H1 (cell line): Measurements from ENCODE around the gene MPPE1. TPM values are rescaled to one million over a fixed set of nuclear protein-coding genes. Genes with fewer than 3 reads are reported as not detected.

Experiments
- CTCF ChIA-PET: fragments of 300-600 bp; sonication (Branson Sonifier 250); formaldehyde crosslinking; loops from one replicate; lab custom pipeline; 2021; ENCODE audit not compliant: partially characterized antibody; lab: Charles Lee
- POLR2A ChIA-PET: fragments of 300-600 bp; sonication (Branson Sonifier 250); formaldehyde crosslinking; loops from one replicate; lab custom pipeline; 2021; ENCODE audit warnings: inconsistent platforms; ENCODE audit not compliant: partially characterized antibody; lab: Charles Lee
- DNase-seq, 2 experiments: peaks; one replicate each; pipeline versions ENCODE4 v3.0.0 to v3.0.0-alpha.2; 2010 to 2022; ENCODE audit warnings: low spot score in 2 of 2, low read depth in 1 of 2, mixed read lengths in 1 of 2
- FAIRE-seq: peaks from 2 replicates; lab custom pipeline; 2011; peaks lifted over from hg19 to GRCh38; lab: Jason Lieb, UNC
- H2AFZ ChIP-seq: 2 replicates; pipeline ENCODE4 v1.8.1; 2012; ENCODE audit warnings: low read length, inconsistent platforms
- H2AK5ac ChIP-seq: 2 replicates; pipeline ENCODE4 v1.6.1; 2013; ENCODE audit warnings: low read depth, low read length
- H2BK120ac ChIP-seq: replicated peaks from 2 replicates; pipeline ENCODE3; 2013; ENCODE audit warnings: low read depth, low read length, inconsistent platforms
- H2BK12ac ChIP-seq: 2 replicates; pipeline ENCODE4 v1.6.1; 2013; ENCODE audit warnings: low read depth, low read length
- H2BK15ac ChIP-seq: 2 replicates; pipeline ENCODE4 v1.6.1; 2013; ENCODE audit warnings: low read length
- H2BK20ac ChIP-seq: 2 replicates; pipeline ENCODE4 v1.6.1; 2013; ENCODE audit warnings: low read length
- H2BK5ac ChIP-seq: 2 replicates; pipeline ENCODE4 v1.6.1; 2013; ENCODE audit warnings: low read depth, low read length
- H3K14ac ChIP-seq: 2 replicates; pipeline ENCODE4 v1.6.1; 2013; ENCODE audit warnings: inconsistent platforms; ENCODE audit not compliant: insufficient read length
- H3K18ac ChIP-seq: 2 replicates; pipeline ENCODE4 v1.6.1; 2013; ENCODE audit warnings: low read length; ENCODE audit errors: extremely low read depth
- H3K23ac ChIP-seq: 2 replicates; pipeline ENCODE4 v1.6.1; 2013; ENCODE audit warnings: inconsistent platforms; ENCODE audit not compliant: insufficient read length
- H3K23me2 ChIP-seq: 2 replicates; pipeline ENCODE4 v1.6.1; 2013; ENCODE audit warnings: low read depth, low read length
- H3K27ac ChIP-seq: 2 replicates; pipeline ENCODE4 v1.6.1; 2011; ENCODE audit warnings: low read depth, low read length, inconsistent platforms
- H3K27me3 ChIP-seq, 4 experiments: replicated peaks in 1 of 4; 1 replicate in 1 of 4; 2 replicates in 3 of 4; pipeline versions ENCODE4 v1.6.1 to v1.8.1; 2011 to 2013; ENCODE audit warnings: low read length in 3 of 4, mild to moderate bottlenecking in 3 of 4, inconsistent platforms in 2 of 4, mixed read lengths in 2 of 4, moderate library complexity in 1 of 4; ENCODE audit not compliant: control insufficient read depth in 3 of 4, insufficient read depth in 3 of 4; ENCODE audit errors: extremely low read depth in 1 of 4
- H3K36me3 ChIP-seq, 4 experiments: 2 replicates each; pipeline versions ENCODE4 v1.6.1 to v1.8.1; 2011 to 2013; ENCODE audit warnings: mild to moderate bottlenecking in 4 of 4, low read length in 3 of 4, moderate library complexity in 2 of 4, control low read depth in 1 of 4, inconsistent platforms in 1 of 4; ENCODE audit not compliant: insufficient read depth in 4 of 4, control insufficient read depth in 2 of 4
- H3K4ac ChIP-seq: replicated peaks from 2 replicates; pipeline ENCODE3; 2013; ENCODE audit warnings: low read length, low read depth, mixed read lengths, inconsistent platforms; ENCODE audit not compliant: insufficient read length
- H3K4me1 ChIP-seq, 4 experiments: replicated peaks in 1 of 4; 1 replicate in 1 of 4; 2 replicates in 3 of 4; pipeline versions ENCODE4 v1.6.1 to v1.8.1; 2011 to 2013; ENCODE audit warnings: low read length in 3 of 4, inconsistent platforms in 2 of 4, mixed read lengths in 1 of 4; ENCODE audit not compliant: insufficient read depth in 4 of 4, control insufficient read depth in 3 of 4
- H3K4me2 ChIP-seq, 2 experiments: 2 replicates each; pipeline versions ENCODE4 v1.6.1 to v1.8.1; 2011 to 2013; ENCODE audit warnings: low read depth in 2 of 2, low read length in 2 of 2, control low read depth in 1 of 2, inconsistent platforms in 1 of 2, mild to moderate bottlenecking in 1 of 2; ENCODE audit not compliant: insufficient read depth in 1 of 2
- H3K4me3 ChIP-seq, 4 experiments: fragments of 200-600, 300-600 bp in 1 of 4; sonication (generic), shearing (Covaris generic), sonication (Bioruptor Twin) in 1 of 4; 2 replicates each; pipeline versions ENCODE4 v1.5.1 to v1.8.1; 2011 to 2016; ENCODE audit warnings: low read length in 4 of 4, low read depth in 3 of 4, control low read depth in 2 of 4, inconsistent platforms in 2 of 4, mild to moderate bottlenecking in 2 of 4, mixed read lengths in 1 of 4, moderate library complexity in 1 of 4; ENCODE audit not compliant: insufficient read depth in 2 of 4; ENCODE audit errors: extremely low read depth in 1 of 4
- H3K56ac ChIP-seq: replicated peaks from 2 replicates; pipeline ENCODE3; 2013; ENCODE audit warnings: low read depth, mild to moderate bottlenecking, mixed read lengths, low read length, inconsistent platforms; ENCODE audit not compliant: insufficient read length
- H3K79me1 ChIP-seq: 2 replicates; pipeline ENCODE4 v1.6.1; 2013; ENCODE audit warnings: low read depth, low read length, control low read depth
- H3K79me2 ChIP-seq, 2 experiments: 2 replicates each; pipeline versions ENCODE4 v1.6.1 to v1.8.1; 2012 to 2013; ENCODE audit warnings: low read length in 2 of 2, mild to moderate bottlenecking in 2 of 2, inconsistent platforms in 1 of 2; ENCODE audit not compliant: insufficient read depth in 2 of 2, control insufficient read depth in 1 of 2
- H3K9ac ChIP-seq, 4 experiments: replicated peaks in 1 of 4; 1 replicate in 1 of 4; 2 replicates in 3 of 4; pipeline versions ENCODE4 v1.6.1 to v1.8.1; 2011 to 2013; ENCODE audit warnings: low read depth in 3 of 4, low read length in 3 of 4, control low read depth in 2 of 4, mild to moderate bottlenecking in 2 of 4, moderate library complexity in 2 of 4, inconsistent platforms in 1 of 4; ENCODE audit errors: extremely low read depth in 1 of 4
- H3K9me3 ChIP-seq, 2 experiments: 2 replicates each; pipeline versions ENCODE4 v1.6.1 to v1.8.1; 2012 to 2013; ENCODE audit warnings: mild to moderate bottlenecking in 2 of 2, moderate library complexity in 2 of 2, control low read depth in 1 of 2, inconsistent platforms in 1 of 2, low read depth in 1 of 2, low read length in 1 of 2, mixed read lengths in 1 of 2; ENCODE audit not compliant: insufficient read depth in 2 of 2
- H4K20me1 ChIP-seq, 2 experiments: replicated peaks in 1 of 2; 2 replicates each; pipeline versions ENCODE3 to v1.8.1; 2011 to 2013; ENCODE audit warnings: inconsistent platforms in 2 of 2, low read length in 2 of 2, mild to moderate bottlenecking in 1 of 2; ENCODE audit not compliant: insufficient read depth in 2 of 2, control insufficient read depth in 1 of 2
- H4K5ac ChIP-seq: 2 replicates; pipeline ENCODE4 v1.6.1; 2013; ENCODE audit warnings: low read length, low read depth, mixed read lengths, inconsistent platforms; ENCODE audit not compliant: insufficient read length
- H4K8ac ChIP-seq: 2 replicates; pipeline ENCODE4 v1.8.0; 2013; ENCODE audit warnings: mild to moderate bottlenecking, moderate library complexity, low read length, inconsistent platforms; ENCODE audit not compliant: insufficient read depth; ENCODE audit errors: extremely low read depth
- H4K91ac ChIP-seq: replicated peaks from 2 replicates; pipeline ENCODE3; 2013; ENCODE audit warnings: low read length, mixed read lengths, inconsistent platforms; ENCODE audit not compliant: insufficient read length
- FOSL1 ChIP-seq: IDR thresholded peaks from 2 replicates; pipeline ENCODE4 v1.6.1; 2011; ENCODE audit warnings: mild to moderate bottlenecking, low read depth, low read length, moderate library complexity; ENCODE audit not compliant: insufficient read depth
- PHF8 ChIP-seq: fragments of 200-600 bp; sonication (generic); conservative IDR thresholded peaks from 2 replicates; pipeline ENCODE4 v1.7.1; 2012; ENCODE audit warnings: low read depth, mild to moderate bottlenecking, inconsistent platforms, low read length, moderate library complexity
- SP2 ChIP-seq: IDR thresholded peaks from 2 replicates; pipeline ENCODE4 v1.6.1; 2012; ENCODE audit warnings: mild to moderate bottlenecking, low read length, inconsistent platforms
- WGBS, 2 experiments: shearing (Covaris generic) in 1 of 2; methylation state at CpG; one replicate each; pipeline versions ENCODE4 v1.1.6 to v1.1.7; 2013 to 2015; ENCODE audit warnings: low lambda C conversion rate in 2 of 2, mixed read lengths in 2 of 2, inconsistent platforms in 1 of 2, low coverage in 1 of 2, missing lambda C conversion rate in 1 of 2; ENCODE audit not compliant: insufficient replicate concordance in 2 of 2, insufficient coverage in 1 of 2, insufficient read length in 1 of 2; ENCODE audit errors: extremely low coverage in 1 of 2, missing lambda C conversion rate in 1 of 2; 5-methylcytosine and 5-hydroxymethylcytosine counted together
- polyA plus RNA-seq, 7 experiments: library from polyadenylated mRNA; depleted of rRNA in 3 of 7; stranded (reverse) in 5 of 7; unstranded in 2 of 7; fragments of >200 nt in 5 of 7; fragments of 200-250 nt in 2 of 7; gene quantifications; 1 replicate in 5 of 7; 2 replicates in 1 of 7; 4 replicates in 1 of 7; pipeline versions ENCODE4 v1.2.1 to v1.2.3, GENCODE V29; 2011 to 2013; ENCODE audit warnings: missing spikeins in 2 of 7, mixed read lengths in 2 of 7
- total RNA-seq: library from RNA; stranded (reverse); fragmentation: NEBNext Ultra II Directional; extraction: Animal tissue kit (Norgen Biotek cat#: 25700); gene quantifications from 2 replicates; pipeline ENCODE4 v1.2.1, GENCODE V29; 2021
- TF ChIP-seq, protein P1 (sequence below): IDR thresholded peaks from 2 replicates; pipeline ENCODE4 v1.6.1; 2012; ENCODE audit warnings: low read length, inconsistent platforms

The MPPE1 gene
- total and polyA plus RNA-seq, 2 of the 8 experiments (the other 6 are each of a cell fraction or from before 2014, with no cell fraction given): 13.7 to 20.9 TPM

DNA sequence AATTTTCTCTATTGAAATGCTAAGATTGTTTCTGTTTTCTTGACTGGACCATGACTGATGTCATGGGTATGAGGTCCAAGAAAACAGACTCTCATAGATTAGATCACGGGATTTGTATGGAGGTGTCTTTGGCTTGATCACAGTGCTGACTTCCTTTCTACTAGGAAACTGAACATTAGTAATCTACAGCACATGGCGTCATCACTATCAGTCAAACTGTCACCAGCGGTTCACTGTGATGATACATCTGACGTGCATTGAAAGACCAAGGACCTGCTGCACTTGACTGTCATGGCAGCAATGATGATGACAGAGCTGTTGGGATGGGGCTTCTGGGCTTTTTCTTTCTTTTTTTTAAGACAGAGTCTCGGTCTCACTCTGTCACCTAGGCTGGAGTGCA, 45.0 kb upstream of the MPPE1 start:
- DNase-seq: no peak
- Histone ChIP-seq H2AK5ac (no peak overlapping the region), H3K9me3 (no peaks in the 10 kb centered on the region), H3K27ac (no peak overlapping the region), H2BK12ac (no peak overlapping the region), H3K9ac (no peak overlapping the region), H3K56ac (no peak overlapping the region), H4K5ac (no peak overlapping the region), H3K4ac (no peak overlapping the region), H3K4me3 (no peak overlapping the region), H4K20me1 (no peaks in the 10 kb centered on the region), H2BK5ac (no peak overlapping the region), H2AFZ (no peak overlapping the region), H4K8ac (no peak overlapping the region), H3K23ac (no peak overlapping the region), H2BK20ac (no peak overlapping the region), H3K4me1 (peaks cover 3 to 11% (median 7%) of the 10 kb centered on the region in 4 experiments), H3K14ac (no peak overlapping the region), H3K79me1 (no peaks in the 10 kb centered on the region), H3K36me3 (no peaks in the 10 kb centered on the region), H2BK120ac (no peak overlapping the region), H3K4me2 (no peak overlapping the region), H2BK15ac (no peak overlapping the region), H4K91ac (no peak overlapping the region), H3K23me2 (no peaks in the 10 kb centered on the region), H3K27me3 (no peaks in the 10 kb centered on the region), H3K79me2 (no peaks in the 10 kb centered on the region), H3K18ac (no peak overlapping the region)
- WGBS, 2 experiments: 90% methylated on average over 5 of the region's 5 CpGs; no CpG with 5 or more reads in 1 of the 2 experiments
- POLR2A ChIA-PET: interaction anchor here (0.7 to 4.7 kb wide), 2 partner anchors 28 to 95 kb away, joined by 3 to 27 read pairs; partner anchors contain the start of gene IMPA2
- FAIRE-seq: no peak
- TF ChIP-seq PHF8 (no peak), FOSL1 (no peak), SP2 (no peak)
- TF ChIP-seq, protein P1, sequence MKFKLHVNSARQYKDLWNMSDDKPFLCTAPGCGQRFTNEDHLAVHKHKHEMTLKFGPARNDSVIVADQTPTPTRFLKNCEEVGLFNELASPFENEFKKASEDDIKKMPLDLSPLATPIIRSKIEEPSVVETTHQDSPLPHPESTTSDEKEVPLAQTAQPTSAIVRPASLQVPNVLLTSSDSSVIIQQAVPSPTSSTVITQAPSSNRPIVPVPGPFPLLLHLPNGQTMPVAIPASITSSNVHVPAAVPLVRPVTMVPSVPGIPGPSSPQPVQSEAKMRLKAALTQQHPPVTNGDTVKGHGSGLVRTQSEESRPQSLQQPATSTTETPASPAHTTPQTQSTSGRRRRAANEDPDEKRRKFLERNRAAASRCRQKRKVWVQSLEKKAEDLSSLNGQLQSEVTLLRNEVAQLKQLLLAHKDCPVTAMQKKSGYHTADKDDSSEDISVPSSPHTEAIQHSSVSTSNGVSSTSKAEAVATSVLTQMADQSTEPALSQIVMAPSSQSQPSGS: no peak
- CTCF ChIA-PET: interaction anchor here (1.3 to 22.3 kb wide), 4 partner anchors 16 to 86 kb away, joined by 3 to 471 read pairs (median 14); no protein-coding TSS in a partner anchor
